Measurements from ENCODE around the gene SPATC1L. TPM values are rescaled to one million over a fixed set of nuclear protein-coding genes. Genes with fewer than 3 reads are reported as not detected.

The SPATC1L gene
- total RNA-seq, 6 donors from 2014 or later: 0.91 to 22.0 (median 7.2) TPM

DNA sequence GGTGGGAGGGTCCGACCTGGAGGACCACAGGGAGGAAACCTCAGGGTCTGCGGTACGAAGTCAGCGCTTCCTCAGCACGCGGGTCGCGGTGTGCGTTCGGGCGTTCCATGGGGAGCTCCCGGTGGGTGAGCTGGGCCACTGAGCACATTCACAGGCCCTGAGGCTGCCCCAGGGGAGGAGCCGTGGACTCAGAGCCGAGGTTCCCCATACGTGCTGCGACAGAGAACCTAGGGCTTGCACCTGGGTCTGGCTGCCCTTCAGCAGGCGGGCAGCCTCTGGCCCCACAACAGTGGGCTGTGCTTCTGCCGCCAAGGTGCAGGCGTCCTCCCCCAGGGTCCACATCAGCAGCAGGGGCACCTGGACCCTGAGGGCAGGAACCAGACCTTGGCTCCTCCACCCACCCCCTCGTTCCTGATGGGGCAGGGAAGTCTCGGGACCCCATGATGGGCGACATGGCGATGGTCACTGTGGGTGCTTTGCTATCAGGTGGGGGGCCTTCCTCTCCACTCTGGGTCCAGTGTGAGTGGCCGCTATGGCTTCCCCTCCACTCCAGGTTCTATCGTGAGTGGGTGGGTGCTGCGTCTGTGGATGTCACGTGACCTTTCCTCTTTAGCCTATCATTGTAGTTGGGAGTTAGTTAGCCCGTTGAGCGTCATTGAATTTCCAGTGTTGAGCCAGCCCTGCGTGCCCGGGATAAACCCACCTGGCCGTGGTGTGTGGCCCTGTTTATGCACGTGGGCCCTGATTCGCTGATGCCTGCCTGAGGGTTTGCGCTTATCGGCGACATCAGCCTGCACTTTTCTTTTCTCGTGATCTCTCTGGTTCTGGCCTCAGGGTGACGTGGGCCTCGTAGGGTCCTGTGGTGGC is 56.8 kb downstream of the SPATC1L start:
- TF ChIP-seq POLR2A (IDR thresholded peaks at IDR 0.05) (no peak), POLR2AphosphoS5 (IDR thresholded peaks at IDR 0.05) (no peak), EP300 (IDR thresholded peaks at IDR 0.05) (no peak)
- TF ChIP-seq, protein P1, sequence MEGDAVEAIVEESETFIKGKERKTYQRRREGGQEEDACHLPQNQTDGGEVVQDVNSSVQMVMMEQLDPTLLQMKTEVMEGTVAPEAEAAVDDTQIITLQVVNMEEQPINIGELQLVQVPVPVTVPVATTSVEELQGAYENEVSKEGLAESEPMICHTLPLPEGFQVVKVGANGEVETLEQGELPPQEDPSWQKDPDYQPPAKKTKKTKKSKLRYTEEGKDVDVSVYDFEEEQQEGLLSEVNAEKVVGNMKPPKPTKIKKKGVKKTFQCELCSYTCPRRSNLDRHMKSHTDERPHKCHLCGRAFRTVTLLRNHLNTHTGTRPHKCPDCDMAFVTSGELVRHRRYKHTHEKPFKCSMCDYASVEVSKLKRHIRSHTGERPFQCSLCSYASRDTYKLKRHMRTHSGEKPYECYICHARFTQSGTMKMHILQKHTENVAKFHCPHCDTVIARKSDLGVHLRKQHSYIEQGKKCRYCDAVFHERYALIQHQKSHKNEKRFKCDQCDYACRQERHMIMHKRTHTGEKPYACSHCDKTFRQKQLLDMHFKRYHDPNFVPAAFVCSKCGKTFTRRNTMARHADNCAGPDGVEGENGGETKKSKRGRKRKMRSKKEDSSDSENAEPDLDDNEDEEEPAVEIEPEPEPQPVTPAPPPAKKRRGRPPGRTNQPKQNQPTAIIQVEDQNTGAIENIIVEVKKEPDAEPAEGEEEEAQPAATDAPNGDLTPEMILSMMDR (IDR thresholded peaks at IDR 0.05): no peak
- no peak for ATAC-seq (ENCODE audit: low FRiP score in 2 of 2)
- no peaks in the 10 kb centered on the region for H3K27me3 ChIP-seq
- H3K27ac ChIP-seq: no peak overlapping the region
- H3K4me1 ChIP-seq: no peaks in the 10 kb centered on the region
- WGBS, 2 donors: 91 to 93% methylated on average over 35 to 38 of the region's 40 CpGs
- no peak overlapping the region for H3K4me3 ChIP-seq
- no peaks in the 10 kb centered on the region for H3K9me3 ChIP-seq
- H3K36me3 ChIP-seq: peaks cover 0 to 43% (median 18%) of the 10 kb centered on the region in 4 donors
- peak in 1 of 2 donors; percentile 75 for DNase-seq

DNA sequence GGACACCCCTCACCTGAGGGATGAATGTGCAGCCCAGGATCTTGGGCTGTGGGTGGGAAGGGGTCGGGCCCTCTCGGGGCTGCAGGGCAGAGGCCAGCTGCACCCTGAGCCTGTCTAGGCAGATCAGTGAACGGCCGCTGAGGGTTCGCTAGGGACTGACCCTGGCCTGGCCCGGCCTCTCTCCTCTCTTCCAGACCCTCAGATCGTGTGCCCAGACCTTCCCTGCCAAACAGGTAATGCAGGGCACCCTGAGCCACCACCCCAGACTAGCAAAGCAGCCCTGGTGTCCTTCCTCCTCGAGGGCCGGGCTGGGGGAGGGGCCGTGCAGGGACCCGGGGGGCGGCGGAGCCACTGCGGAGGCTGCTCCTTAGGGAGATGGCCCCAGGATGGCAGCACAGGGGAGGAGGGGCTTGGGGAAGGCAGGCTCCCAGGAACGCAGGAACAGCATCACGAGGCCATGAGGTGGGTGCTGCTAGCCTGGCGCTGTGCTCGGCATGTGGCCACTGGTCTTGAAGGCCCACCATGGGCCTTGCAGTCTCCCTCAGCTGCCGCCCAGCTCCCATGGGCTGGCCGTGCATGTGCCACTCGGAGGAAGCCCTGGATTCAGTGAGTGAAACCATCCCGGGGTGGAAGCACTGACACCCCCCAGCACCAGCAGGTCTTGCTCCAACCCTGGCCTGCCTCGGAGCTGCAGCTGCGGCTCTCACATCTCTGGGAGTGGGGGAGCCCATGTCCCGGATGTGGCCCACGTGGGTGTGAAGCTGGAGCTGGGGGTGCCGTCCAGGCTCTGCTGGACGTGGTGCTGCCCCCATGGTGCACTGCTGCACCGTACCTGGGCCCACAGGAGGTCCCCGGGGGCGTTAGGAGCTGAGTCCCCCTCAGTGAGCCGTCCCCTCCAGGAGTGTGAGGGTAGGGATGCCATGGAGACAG is 57.7 kb downstream of the SPATC1L start:
- TF ChIP-seq, protein P1 (IDR thresholded peaks at IDR 0.05): no peak
- TF ChIP-seq POLR2AphosphoS5 (IDR thresholded peaks at IDR 0.05): no peak
- no peak for TF ChIP-seq POLR2A (IDR thresholded peaks at IDR 0.05)
- no peak for TF ChIP-seq EP300 (IDR thresholded peaks at IDR 0.05)
- no peak for ATAC-seq (ENCODE audit: low FRiP score in 2 of 2)
- 92 to 97% methylated on average over 6 to 25 of the region's 32 CpGs for WGBS, 2 donors
- no peak overlapping the region for H3K27ac ChIP-seq
- no peak overlapping the region for H3K4me3 ChIP-seq
- no peaks in the 10 kb centered on the region for H3K27me3 ChIP-seq
- H3K36me3 ChIP-seq: peaks cover 0 to 52% (median 23%) of the 10 kb centered on the region in 4 donors
- no peaks in the 10 kb centered on the region for H3K9me3 ChIP-seq
- DNase-seq: peak; percentile 19 to 71
- no peaks in the 10 kb centered on the region for H3K4me1 ChIP-seq

DNA sequence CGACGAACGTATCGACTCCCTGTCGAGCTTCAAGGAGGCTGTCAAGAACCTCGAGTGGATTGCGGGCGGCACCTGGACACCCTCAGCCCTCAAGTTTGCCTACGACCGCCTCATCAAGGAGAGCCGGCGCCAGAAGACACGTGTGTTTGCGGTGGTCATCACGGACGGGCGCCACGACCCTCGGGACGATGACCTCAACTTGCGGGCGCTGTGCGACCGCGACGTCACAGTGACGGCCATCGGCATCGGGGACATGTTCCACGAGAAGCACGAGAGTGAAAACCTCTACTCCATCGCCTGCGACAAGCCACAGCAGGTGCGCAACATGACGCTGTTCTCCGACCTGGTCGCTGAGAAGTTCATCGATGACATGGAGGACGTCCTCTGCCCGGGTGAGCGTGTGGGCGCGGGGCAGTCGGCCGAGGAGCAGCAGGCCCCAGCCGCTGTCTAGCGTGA is 58.4 kb downstream of the SPATC1L start:
- 86 to 90% methylated on average over 36 to 44 of the region's 47 CpGs for WGBS, 2 donors
- H3K9me3 ChIP-seq: no peaks in the 10 kb centered on the region
- no peak for TF ChIP-seq POLR2A (IDR thresholded peaks at IDR 0.05)
- TF ChIP-seq EP300 (IDR thresholded peaks at IDR 0.05): no peak
- TF ChIP-seq, protein P1 (IDR thresholded peaks at IDR 0.05): no peak
- TF ChIP-seq POLR2AphosphoS5 (IDR thresholded peaks at IDR 0.05): no peak
- ATAC-seq (ENCODE audit: low FRiP score in 2 of 2) (no peak), DNase-seq (peak; percentile 19 to 84)
- H3K4me3 ChIP-seq: no peak overlapping the region
- no peaks in the 10 kb centered on the region for H3K4me1 ChIP-seq
- peaks cover 0 to 59% (median 26%) of the 10 kb centered on the region in 4 donors for H3K36me3 ChIP-seq
- H3K27ac ChIP-seq: no peak overlapping the region
- no peaks in the 10 kb centered on the region for H3K27me3 ChIP-seq

DNA sequence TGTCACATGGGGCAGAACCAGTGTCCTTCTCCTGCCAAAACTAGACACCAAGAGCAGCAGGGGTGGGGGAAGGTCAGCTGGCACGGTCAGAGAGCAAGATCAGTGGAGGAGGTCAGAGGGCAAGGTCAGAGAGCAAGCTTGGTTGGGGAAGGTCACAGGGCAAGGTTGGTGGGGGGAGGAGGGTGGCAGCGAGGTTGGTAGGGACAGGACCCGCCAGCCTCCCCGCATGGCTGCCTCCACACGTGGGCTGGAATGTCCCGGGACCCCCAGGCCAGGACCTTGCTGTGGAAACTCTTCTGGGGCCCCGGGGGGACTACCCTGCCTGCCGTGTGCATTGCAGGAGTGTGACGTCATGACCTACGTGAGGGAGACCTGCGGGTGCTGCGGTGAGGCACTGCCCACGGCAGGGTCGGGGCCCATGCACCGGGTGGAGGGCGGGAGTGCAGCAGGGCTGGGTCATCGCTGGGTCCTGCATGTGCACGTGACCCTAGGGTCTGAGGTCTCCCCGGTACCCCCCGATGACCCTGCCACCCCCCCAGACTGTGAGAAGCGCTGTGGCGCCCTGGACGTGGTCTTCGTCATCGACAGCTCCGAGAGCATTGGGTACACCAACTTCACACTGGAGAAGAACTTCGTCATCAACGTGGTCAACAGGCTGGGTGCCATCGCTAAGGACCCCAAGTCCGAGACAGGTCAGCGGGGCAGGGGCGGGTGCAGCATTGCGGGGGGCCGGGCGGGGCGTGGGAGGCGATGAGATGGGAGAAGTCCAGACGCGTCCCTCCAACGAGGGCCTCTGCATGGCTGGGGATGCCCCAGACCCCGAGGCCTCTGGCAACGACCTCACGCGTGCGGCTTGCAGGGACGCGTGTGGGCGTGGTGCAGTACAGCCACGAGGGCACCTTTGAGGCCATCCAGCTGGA is 59.1 kb downstream of the SPATC1L start:
- H3K36me3 ChIP-seq: peaks cover 0 to 66% (median 30%) of the 10 kb centered on the region in 4 donors
- TF ChIP-seq POLR2AphosphoS5 (IDR thresholded peaks at IDR 0.05): no peak
- TF ChIP-seq EP300 (IDR thresholded peaks at IDR 0.05): no peak
- TF ChIP-seq POLR2A (IDR thresholded peaks at IDR 0.05): no peak
- TF ChIP-seq, protein P1 (IDR thresholded peaks at IDR 0.05): no peak
- H3K27ac ChIP-seq: no peak overlapping the region
- no peaks in the 10 kb centered on the region for H3K27me3 ChIP-seq
- DNase-seq: peak; percentile 18 to 82
- WGBS, 2 donors: 85 to 91% methylated on average over 29 to 37 of the region's 49 CpGs
- H3K9me3 ChIP-seq: no peaks in the 10 kb centered on the region
- no peak for ATAC-seq (ENCODE audit: low FRiP score in 2 of 2)
- H3K4me1 ChIP-seq: no peaks in the 10 kb centered on the region
- no peak overlapping the region for H3K4me3 ChIP-seq

Data from upper lobe of left lung (tissue), 6 donors.